Tibial nerve (tissue), 4 donors: ENCODE data around the gene PHRF1. TPM values are rescaled to one million over a fixed set of nuclear protein-coding genes. Genes with fewer than 3 reads are reported as not detected.

Source experiments
- DNase-seq, 2 donors: peaks; one replicate each; pipeline ENCODE4 v3.0.0-alpha.2; 2019; ENCODE audit warnings: low spot score in 2 of 2
- H3K27ac ChIP-seq, 4 donors: fragments of 200-600 bp; sonication (generic) in 3 of 4; one replicate each; pipeline ENCODE4 v1.5.1; 2017 to 2019; ENCODE audit warnings: mild to moderate bottlenecking in 1 of 4
- H3K27me3 ChIP-seq, 2 donors: fragments of 200-600 bp; sonication (generic) in 1 of 2; one replicate each; pipeline versions ENCODE4 v1.5.1 to v1.6.0; 2017 to 2019
- H3K36me3 ChIP-seq, 3 donors: fragments of 200-600 bp; sonication (generic); one replicate each; pipeline ENCODE4 v1.5.1; 2018 to 2019
- H3K4me1 ChIP-seq, 4 donors: fragments of 200-600 bp; sonication (generic) in 3 of 4; one replicate each; pipeline ENCODE4 v1.5.1; 2017 to 2019
- H3K4me3 ChIP-seq, 4 donors: fragments of 200-600 bp; sonication (generic) in 3 of 4; one replicate each; pipeline ENCODE4 v1.5.1; 2017 to 2019; ENCODE audit warnings: mild to moderate bottlenecking in 1 of 4, moderate library complexity in 1 of 4
- H3K9me3 ChIP-seq, 4 donors: fragments of 200-600 bp; sonication (generic) in 3 of 4; one replicate each; pipeline ENCODE4 v1.5.1; 2017 to 2019
- EP300 ChIP-seq, 2 donors: sonication (generic); formaldehyde crosslinking; IDR thresholded peaks; one replicate each; pipeline ENCODE4 v1.6.1; 2017; ENCODE audit warnings: antibody characterized with exemption in 2 of 2, mild to moderate bottlenecking in 1 of 2
- POLR2A ChIP-seq, 2 donors: fragments of 450-650 bp; IDR thresholded peaks; one replicate each; pipeline ENCODE4 v1.6.1; 2017; ENCODE audit warnings: antibody characterized with exemption in 2 of 2, mild to moderate bottlenecking in 2 of 2, moderate library complexity in 2 of 2
- WGBS, 2 donors: methylation state at CpG; one replicate each; pipeline ENCODE4 v1.1.5; 2018; 5-methylcytosine and 5-hydroxymethylcytosine counted together
- total RNA-seq, 4 donors: library from RNA; depleted of rRNA; stranded (reverse); fragments of >200 nt; gene quantifications; one replicate each; pipeline ENCODE4 v1.1.0, GENCODE V29; 2016
- TF ChIP-seq, protein P1 (sequence below), 5 experiments: fragments of 200-600 bp in 3 of 5; fragments of 450-650 bp in 2 of 5; sonication (generic) in 3 of 5; IDR thresholded peaks; one replicate each; pipeline ENCODE4 v1.5.1; 2016 to 2019; ENCODE audit warnings: antibody characterized with exemption in 5 of 5, mild to moderate bottlenecking in 3 of 5, moderate library complexity in 2 of 5

The PHRF1 gene
- total RNA-seq, 4 donors from 2014 or later: 27.1 to 49.2 (median 34.9) TPM

DNA sequence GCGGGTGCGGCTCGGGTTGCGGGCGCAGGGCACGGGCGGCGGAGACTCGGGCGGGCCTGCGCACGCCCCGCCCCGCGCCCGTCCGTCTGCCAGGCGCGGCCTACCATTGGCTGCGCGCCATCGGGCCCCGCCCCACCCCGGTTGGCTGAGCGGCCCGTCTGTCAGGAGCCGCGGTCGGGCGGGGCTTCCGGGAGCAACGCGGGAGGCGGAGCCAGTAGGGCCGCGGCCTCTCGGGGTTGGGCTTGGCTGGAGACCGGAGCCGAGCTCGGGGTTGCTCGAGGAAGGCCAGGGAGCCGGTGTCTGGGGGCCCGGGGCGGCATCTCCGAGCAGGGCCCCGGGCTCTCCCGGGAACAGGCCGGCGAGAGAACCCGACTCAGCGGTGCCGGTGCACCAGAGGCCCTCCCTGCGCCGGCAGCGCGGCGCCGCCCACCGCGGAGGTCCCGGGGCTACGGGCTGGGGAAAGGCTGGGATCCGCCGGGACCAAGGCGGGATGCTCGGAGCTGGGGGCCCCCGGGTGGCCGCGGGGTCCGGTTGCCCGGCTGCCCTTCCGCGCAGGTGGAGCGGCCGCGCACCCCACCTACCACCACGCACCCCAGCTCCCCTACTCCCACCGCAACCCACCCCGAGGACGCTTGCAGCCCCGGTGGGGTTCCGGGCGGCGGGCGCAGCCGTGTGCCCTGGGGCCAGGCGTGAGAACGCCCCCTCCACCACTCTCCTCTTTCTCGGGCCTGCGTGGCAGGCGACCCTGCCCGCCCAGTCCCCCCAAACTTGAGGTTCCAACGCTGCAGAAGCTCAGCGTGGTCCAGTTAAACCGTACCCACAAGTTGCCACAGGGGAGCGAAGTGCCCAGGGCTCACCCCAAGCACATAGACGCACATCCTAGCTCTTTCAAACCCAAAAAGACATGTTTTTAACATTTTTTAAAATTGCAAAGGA is 40.5 kb upstream of the PHRF1 start, which contains the start of gene HRAS:
HRAS (minus strand) TSS at position 58 of the 936 bp plus-strand sequence.
- Histone ChIP-seq H3K9me3 (no peaks in the 10 kb centered on the region), H3K4me1 (peaks cover 0 to 46% (median 31%) of the 10 kb centered on the region in 4 donors), H3K4me3 (peak within 1 kb of the TSS; percentile 51 to 98 (median 73)), H3K27me3 (no peaks in the 10 kb centered on the region), H3K27ac (peak within 1 kb of the TSS; percentile 51 to 92 (median 89)), H3K36me3 (peaks cover 0 to 33% (median 0%) of the 10 kb centered on the region in 3 donors)
- peak; percentile 89 to 90 for DNase-seq
- 4 to 8% methylated on average over 22 to 78 of the region's 97 CpGs for WGBS, 2 donors
- TF ChIP-seq EP300 (IDR thresholded peaks at IDR 0.05) (peak in 1 of 2 donors; percentile 75), POLR2A (IDR thresholded peaks at IDR 0.05) (peak; percentile 24 to 75)
- TF ChIP-seq, protein P1, sequence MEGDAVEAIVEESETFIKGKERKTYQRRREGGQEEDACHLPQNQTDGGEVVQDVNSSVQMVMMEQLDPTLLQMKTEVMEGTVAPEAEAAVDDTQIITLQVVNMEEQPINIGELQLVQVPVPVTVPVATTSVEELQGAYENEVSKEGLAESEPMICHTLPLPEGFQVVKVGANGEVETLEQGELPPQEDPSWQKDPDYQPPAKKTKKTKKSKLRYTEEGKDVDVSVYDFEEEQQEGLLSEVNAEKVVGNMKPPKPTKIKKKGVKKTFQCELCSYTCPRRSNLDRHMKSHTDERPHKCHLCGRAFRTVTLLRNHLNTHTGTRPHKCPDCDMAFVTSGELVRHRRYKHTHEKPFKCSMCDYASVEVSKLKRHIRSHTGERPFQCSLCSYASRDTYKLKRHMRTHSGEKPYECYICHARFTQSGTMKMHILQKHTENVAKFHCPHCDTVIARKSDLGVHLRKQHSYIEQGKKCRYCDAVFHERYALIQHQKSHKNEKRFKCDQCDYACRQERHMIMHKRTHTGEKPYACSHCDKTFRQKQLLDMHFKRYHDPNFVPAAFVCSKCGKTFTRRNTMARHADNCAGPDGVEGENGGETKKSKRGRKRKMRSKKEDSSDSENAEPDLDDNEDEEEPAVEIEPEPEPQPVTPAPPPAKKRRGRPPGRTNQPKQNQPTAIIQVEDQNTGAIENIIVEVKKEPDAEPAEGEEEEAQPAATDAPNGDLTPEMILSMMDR (IDR thresholded peaks at IDR 0.05): peak in 2 of 5 experiments; percentile 2 to 12

DNA sequence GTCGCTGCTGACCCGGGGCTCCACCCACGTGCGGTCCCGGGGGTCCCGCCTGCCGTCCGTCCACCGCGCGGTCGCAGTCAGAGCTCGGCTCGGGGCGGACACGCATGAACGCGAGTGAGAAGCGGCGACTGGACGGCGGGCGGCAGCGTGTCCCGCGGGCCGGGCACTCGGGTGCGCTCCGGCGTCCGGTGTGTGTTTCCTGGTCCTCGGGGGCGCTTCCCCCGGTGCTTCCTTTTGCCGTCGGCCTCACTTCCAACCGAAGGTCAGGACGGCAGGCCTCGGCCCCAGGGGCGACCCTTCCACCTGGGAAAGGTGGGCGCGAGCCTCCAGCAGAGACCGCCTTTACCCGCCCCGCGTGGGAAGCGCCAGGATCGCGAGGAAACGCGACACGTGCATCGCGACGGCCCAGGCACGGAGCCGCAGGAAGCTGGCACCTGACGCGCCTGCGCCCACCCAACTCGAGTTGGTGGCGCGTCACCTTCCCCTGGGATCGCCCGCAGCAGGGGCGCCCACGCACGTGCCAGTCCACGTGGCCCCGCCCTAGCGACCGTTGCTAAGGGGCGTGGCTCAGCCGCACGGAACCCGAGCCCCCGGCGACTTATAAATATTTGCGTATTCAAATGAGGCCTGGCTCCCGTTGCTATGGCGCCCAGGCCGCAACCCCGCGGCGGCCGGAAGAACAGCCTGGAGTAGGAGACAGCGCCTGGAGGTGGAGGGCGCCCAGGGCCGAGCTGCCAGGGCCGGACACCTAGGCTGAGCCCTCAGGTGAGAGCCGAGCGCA is 39.2 kb upstream of the PHRF1 start, which contains the start of gene LRRC56:
LRRC56 (plus strand) TSS at position 687 of the 781 bp plus-strand sequence. CDS start 3,158 bp downstream, outside the sequence.
- Histone ChIP-seq H3K9me3 (no peaks in the 10 kb centered on the region), H3K4me3 (peak within 1 kb of the TSS; percentile 15 to 98 (median 73)), H3K27ac (peak within 1 kb of the TSS; percentile 51 to 92 (median 89)), H3K4me1 (peaks cover 0 to 46% (median 31%) of the 10 kb centered on the region in 4 donors), H3K27me3 (no peaks in the 10 kb centered on the region), H3K36me3 (peaks cover 0 to 20% (median 0%) of the 10 kb centered on the region in 3 donors)
- 6 to 8% methylated on average over 47 to 60 of the region's 93 CpGs for WGBS, 2 donors
- TF ChIP-seq EP300 (IDR thresholded peaks at IDR 0.05): peak; percentile 62 to 64
- TF ChIP-seq, protein P1 (IDR thresholded peaks at IDR 0.05): no peak
- peak in 1 of 2 donors; percentile 40 for TF ChIP-seq POLR2A (IDR thresholded peaks at IDR 0.05)
- DNase-seq: peak; percentile 49 to 51

GRCh38 chr11:537622-538430 is 38.4 kb upstream of the PHRF1 start:
- Histone ChIP-seq H3K27ac (peak overlapping the region in 2 of 4 donors; percentile 10 to 86), H3K27me3 (no peaks in the 10 kb centered on the region), H3K36me3 (peaks cover 0 to 13% (median 0%) of the 10 kb centered on the region in 3 donors), H3K4me1 (peaks cover 0 to 43% (median 31%) of the 10 kb centered on the region in 4 donors), H3K9me3 (no peaks in the 10 kb centered on the region), H3K4me3 (peak overlapping the region; percentile 15 to 98 (median 73))
- TF ChIP-seq, protein P1 (IDR thresholded peaks at IDR 0.05): no peak
- TF ChIP-seq POLR2A (IDR thresholded peaks at IDR 0.05) (no peak), EP300 (IDR thresholded peaks at IDR 0.05) (no peak)
- WGBS, 2 donors: 40 to 64% methylated on average over 10 to 15 of the region's 19 CpGs
- no peak for DNase-seq

DNA sequence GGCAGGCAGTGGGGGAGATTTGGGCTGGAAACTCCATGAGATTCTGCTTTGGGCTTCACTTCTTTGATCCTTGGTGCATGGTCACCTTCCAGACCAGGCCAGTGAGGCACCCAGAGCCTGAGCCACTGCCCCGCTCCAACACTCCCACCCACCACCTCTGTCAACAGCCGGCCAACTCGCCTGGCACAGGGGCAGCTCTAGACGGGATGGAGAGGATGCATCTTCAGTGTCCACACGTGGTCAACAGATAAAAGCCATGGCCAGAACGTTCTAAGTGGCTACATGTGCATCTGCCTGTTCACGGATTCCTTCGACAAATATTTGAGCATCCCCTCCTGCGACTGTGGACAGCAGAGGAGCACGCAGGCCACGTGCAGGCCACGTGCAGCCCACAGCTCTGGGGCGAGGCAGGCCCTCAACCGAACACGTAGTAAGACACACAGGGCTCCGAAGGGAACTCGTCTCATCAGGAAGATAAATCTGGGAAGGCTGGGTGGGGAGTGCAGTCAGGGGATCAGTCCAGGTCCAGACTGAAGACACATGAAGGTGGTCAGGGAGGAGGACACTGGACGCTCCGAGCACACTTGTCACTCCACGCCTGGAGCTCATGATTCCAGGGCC is 37.7 kb upstream of the PHRF1 start:
- Histone ChIP-seq H3K27me3 (no peaks in the 10 kb centered on the region), H3K9me3 (no peaks in the 10 kb centered on the region), H3K27ac (no peak overlapping the region), H3K4me3 (no peak overlapping the region), H3K36me3 (peaks cover 0 to 5% (median 0%) of the 10 kb centered on the region in 3 donors), H3K4me1 (peaks cover 0 to 35% (median 31%) of the 10 kb centered on the region in 4 donors)
- 85 to 90% methylated on average over 20 of the region's 20 CpGs for whole genome bisulfite sequencing, 2 donors
- TF ChIP-seq, protein P1 (IDR thresholded peaks at IDR 0.05): no peak
- TF ChIP-seq POLR2A (IDR thresholded peaks at IDR 0.05): no peak
- TF ChIP-seq EP300 (IDR thresholded peaks at IDR 0.05): no peak
- DNase-seq: no peak
